Activated naive CD8-positive, alpha-beta T cell treated with anti-CD3 and anti-CD28 coated beads, Interleukin-2, amount 50 U/mL, for 16 hours (primary cell): ENCODE results near the gene CRHR2.

Source experiments
- DNase-seq: peaks from one replicate; pipeline ENCODE4 v3.0.0-alpha.2; 2020; ENCODE audit warnings: low read depth, low spot score

CRHR2 gene

GRCh38 chr7:30679664-30680063, 2.6 kb downstream of the CRHR2 start:
- no peak for DNase-seq

- no peak for DNase-seq
Measured at GRCh38 chr7:30678805-30679204, 3.5 kb downstream of the CRHR2 start.

GRCh38 chr7:30674876-30675275, 7.4 kb downstream of the CRHR2 start:
- DNase-seq: no peak

GRCh38 chr7:30674420-30674819, 7.8 kb downstream of the CRHR2 start:
- DNase-seq: no peak

- DNase-seq: no peak
Measured at GRCh38 chr7:30671793-30672465, 10.3 kb downstream of the CRHR2 start.

GRCh38 chr7:30668102-30668501, 14.2 kb downstream of the CRHR2 start:
- no peak for DNase-seq

GRCh38 chr7:30667172-30667571, 15.1 kb downstream of the CRHR2 start:
- DNase-seq: no peak

GRCh38 chr7:30665449-30665848, 16.8 kb downstream of the CRHR2 start:
- no peak for DNase-seq

- DNase-seq: no peak
Measured at GRCh38 chr7:30665043-30665442, 17.2 kb downstream of the CRHR2 start.

- DNase-seq: no peak
Measured at GRCh38 chr7:30664184-30664885, 17.9 kb downstream of the CRHR2 start.

GRCh38 chr7:30663414-30663813, 18.8 kb downstream of the CRHR2 start:
- no peak for DNase-seq

GRCh38 chr7:30662431-30662939, 19.8 kb downstream of the CRHR2 start:
- no peak for DNase-seq

- DNase-seq: no peak
Measured at GRCh38 chr7:30661926-30662325, 20.3 kb downstream of the CRHR2 start.

- no peak for DNase-seq
Measured at GRCh38 chr7:30660331-30661255, 21.7 kb downstream of the CRHR2 start.

- no peak for DNase-seq
Measured at GRCh38 chr7:30659312-30659711, 22.9 kb downstream of the CRHR2 start.

GRCh38 chr7:30658479-30659074, 23.7 kb downstream of the CRHR2 start:
- no peak for DNase-seq

GRCh38 chr7:30657131-30657530, 25.1 kb downstream of the CRHR2 start:
- no peak for DNase-seq

- DNase-seq: no peak
Measured at GRCh38 chr7:30656006-30656957, 26.0 kb downstream of the CRHR2 start.

GRCh38 chr7:30655096-30655970, 26.9 kb downstream of the CRHR2 start:
- no peak for DNase-seq
